ENCODE results near the gene IGFBPL1.
"Not testable (repeated sequence)": the region's sequence is repeated elsewhere in the genome, so short reads cannot be mapped to it uniquely, and the experiment has no call there.

IGFBPL1 gene, protein sequence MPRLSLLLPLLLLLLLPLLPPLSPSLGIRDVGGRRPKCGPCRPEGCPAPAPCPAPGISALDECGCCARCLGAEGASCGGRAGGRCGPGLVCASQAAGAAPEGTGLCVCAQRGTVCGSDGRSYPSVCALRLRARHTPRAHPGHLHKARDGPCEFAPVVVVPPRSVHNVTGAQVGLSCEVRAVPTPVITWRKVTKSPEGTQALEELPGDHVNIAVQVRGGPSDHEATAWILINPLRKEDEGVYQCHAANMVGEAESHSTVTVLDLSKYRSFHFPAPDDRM

GRCh38 chr9:38423973-38424843 is at the start of gene IGFBPL1:
TSS of gene IGFBPL1 (minus strand) at chr9:38424454. CDS start at chr9:38424424, 30 bp downstream.
- DNase-seq, result peak; percentile 33 to 79 (median 73)

DNA sequence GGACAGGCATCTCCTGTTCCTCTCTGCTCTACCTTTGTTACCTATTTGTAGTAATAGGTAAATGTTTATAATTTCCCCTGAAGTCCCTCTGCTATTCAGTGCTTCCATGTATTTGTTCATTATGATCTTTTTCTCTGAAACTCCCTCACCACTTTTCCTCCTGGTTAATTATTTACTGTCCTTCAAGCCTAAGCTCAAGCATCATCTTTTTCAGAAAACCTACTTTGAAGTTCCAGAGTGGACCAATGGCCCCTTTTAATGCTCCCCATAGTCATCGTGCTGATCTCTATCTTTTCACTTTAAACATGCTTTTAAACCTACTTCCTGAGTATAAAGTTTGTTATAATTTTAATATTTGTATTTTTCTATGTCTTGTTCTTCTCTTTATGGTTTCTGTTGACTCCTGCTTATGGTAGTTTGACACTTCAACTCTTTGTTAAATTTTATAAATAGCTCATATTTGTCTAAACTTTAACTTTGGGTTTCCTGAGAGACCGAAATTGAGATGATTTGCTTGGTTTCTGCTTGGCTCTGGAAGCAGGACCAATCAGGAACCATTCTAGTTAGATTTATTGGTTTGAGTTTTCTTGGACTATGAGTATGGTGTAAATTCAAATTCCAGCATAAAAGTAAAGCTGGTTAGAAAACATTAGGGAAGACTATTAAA is 48.5 kb upstream of the IGFBPL1 start:
- not testable (repeated sequence) for DNase-seq

DNA sequence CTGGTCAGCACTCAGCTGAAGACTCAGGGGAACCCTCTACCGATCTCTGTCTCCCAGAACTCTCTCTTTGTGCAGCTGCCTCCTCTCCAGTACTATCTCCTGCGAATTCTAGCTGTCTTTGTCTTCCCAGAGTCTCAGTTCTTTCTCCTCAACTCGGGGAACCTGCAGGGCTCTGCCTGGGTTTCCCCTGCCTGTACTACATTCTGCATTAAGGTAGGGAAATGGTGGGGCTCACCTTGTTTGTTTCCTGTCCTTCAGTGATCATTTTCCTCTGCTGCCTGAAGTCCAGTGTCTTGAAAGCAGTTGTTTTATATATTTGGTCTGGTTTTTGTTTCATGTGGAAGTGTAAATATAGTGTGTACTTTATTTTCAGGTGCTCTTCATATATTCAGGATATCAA is 43.1 kb upstream of the IGFBPL1 start:
- DNase-seq, result peak in 2 of 3 experiments; percentile 6 to 10

DNA sequence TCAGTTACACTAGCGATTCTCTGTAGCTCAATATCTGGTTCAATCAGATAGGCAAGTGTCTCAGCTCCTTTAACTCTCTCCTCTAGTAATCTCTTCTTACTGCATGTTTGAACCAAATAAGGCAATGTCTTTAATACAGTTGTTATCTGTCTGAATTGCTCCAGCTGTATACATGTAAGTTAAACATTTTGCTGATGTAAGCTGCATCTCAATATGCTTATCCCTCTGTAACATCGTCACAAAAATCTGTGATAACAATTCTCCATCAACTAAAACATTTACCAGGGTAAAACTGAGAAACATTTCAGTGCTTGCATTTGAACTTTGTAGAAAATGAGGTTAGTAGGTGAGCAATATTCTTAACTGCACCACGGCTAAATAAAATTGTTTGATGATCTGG is 29.6 kb upstream of the IGFBPL1 start:
- DNase-seq, result no peak

DNA sequence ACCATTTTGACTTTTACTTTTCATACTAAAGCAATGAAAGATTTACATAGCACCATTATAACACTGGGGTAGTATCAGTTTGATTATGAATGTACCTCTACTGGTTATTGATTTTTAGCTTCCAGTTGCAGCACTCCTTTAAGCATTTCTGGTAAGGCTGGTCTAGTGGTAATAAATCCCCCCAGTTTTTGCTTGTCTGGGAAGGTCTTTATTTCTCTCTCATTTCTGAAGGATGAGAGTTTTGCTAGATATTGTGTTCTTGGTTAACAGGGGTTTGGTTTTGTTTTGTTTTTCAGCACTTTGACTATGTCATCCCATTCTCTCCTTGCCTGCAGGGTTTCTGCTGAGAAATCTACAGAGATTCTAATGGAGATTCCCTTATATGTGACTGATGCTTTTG is 26.9 kb upstream of the IGFBPL1 start:
- DNase-seq, result no peak

DNA sequence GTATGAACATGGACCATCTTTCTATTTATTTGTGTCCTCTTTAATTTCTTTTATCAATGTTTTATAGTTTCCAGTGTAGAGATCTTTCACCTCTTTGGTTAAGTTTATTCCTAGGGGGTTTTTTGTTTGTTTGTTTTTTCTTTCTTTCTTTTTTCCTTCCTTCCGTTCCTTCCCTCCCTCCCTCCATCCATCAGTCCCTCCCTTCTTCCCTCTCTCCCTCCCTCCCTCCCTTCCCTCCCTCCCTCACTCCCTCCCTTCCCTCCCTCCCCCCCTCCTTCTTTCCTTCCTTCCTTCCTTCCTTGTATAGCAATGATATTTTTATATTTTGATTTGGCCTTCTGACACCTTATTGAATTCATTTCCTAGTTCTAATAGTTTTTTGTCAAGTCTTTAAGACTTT is 23.4 kb upstream of the IGFBPL1 start:
- DNase-seq, result no peak

DNA sequence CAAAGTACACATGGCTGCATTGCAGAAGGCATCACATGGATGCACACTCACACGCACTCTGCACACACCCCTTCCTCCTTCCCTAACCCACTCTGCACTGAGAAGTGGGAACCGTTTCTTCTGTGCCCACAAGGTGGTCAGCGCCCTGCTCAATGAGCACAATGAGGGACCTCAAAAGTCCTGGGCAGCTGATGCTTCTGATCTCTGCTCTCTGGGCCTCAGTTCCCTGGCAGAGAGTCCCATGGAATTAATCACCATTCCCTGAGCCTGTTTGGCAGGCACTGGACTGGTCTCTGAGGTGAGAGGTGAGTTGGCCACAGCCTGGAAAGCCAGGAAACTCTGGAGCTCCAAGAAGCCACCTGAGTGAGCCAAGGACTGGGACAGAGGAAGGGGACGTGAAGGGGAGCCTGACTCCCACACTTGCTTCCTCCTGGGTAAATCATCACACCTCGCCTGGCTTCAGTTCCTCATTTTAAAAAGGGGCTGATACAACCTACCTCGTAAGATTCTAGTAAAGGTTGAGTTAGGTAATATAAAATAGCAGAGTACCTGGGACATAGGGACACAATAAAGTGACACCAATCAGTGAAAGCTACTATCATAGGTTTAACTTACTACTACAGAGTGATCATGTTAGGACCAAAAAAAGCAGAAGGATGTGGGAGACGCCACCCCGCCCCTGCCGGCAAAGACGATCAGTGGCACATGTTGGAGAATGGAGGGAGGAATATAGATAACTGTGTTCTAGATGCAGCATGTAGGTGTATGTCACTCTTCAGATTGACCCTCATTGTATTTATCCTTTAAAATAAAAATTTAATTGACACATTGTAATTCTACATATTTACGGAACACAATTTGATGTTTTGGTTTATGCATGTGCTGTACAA is 21.1 kb upstream of the IGFBPL1 start:
- no peak for DNase-seq

- DNase-seq, result no peak
Observed at GRCh38 chr9:38443597-38443996, 19.3 kb upstream of the IGFBPL1 start.

DNA sequence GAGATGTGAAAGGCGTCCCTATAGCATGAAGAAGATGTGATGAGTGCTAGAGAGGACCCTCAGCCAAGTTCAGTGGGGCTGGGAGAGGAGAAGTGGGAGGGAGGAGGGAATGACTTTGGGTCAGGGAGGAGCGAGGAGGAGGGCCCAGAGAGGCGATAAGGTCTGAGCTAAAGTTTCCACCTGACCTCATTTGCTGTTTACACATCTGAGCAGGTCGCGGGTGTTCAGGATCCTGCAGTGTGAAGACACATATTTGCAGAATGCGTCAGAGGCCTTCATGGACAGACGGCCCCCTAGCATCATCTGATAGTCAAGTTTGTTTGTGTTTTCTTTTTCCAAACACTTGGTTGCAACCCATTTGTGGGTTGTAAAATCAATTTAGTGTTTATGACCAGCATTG is 18.9 kb upstream of the IGFBPL1 start:
- DNase-seq, result peak in 1 of 3 experiments; percentile 0

DNA sequence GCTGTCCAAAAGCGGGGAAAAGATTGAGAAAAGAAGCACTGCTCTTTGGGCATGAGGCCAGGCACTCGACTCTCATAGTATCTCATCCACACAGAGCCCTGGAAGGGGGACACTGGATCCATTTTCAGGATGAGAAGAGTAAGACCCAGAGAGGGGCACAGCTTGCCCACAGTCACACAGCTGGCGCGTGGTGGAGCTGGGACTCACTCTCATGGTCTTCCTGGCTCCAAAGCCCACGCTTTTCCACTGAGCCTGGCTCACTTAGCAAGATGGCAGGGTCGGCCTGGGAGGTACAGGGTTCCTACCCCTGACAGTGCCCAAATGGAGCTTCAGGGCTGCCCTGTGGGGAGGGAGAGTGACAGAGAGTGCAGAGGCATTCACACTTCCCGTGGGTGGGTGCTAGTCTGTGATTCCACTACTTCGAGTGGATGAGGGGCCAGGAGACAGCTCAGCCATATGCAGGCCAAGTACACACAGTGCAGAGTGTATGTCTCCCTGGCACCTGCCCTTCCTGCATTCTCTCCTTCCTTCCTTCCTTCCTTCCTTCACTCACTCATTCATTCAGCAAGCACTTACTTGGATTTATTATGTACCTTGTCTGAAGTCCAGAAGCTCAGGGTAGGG is 18.3 kb upstream of the IGFBPL1 start:
- DNase-seq, result no peak

GRCh38 chr9:38441347-38442085 is 17.3 kb upstream of the IGFBPL1 start:
- no peak for DNase-seq

- DNase-seq, result no peak
Observed at GRCh38 chr9:38440516-38440915, 16.3 kb upstream of the IGFBPL1 start.

DNA sequence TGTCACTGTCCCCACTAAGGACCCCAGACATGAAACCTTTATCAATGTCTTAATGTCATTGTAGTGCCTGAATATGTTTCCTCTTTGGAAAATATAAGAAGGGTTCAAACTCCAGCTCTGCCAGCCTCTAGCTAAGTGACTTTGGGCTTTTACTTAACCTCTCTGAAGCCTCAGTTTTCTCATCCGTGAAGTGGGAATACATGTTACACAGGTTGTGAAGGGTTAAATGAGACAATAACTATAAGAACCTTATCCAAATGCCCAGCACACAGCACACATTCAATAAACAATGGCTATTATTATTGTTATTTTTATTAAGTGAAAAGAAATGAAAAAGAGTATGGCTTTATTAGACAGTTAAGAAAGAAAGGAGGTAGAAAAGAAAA is 15.7 kb upstream of the IGFBPL1 start:
- no peak for DNase-seq

DNA sequence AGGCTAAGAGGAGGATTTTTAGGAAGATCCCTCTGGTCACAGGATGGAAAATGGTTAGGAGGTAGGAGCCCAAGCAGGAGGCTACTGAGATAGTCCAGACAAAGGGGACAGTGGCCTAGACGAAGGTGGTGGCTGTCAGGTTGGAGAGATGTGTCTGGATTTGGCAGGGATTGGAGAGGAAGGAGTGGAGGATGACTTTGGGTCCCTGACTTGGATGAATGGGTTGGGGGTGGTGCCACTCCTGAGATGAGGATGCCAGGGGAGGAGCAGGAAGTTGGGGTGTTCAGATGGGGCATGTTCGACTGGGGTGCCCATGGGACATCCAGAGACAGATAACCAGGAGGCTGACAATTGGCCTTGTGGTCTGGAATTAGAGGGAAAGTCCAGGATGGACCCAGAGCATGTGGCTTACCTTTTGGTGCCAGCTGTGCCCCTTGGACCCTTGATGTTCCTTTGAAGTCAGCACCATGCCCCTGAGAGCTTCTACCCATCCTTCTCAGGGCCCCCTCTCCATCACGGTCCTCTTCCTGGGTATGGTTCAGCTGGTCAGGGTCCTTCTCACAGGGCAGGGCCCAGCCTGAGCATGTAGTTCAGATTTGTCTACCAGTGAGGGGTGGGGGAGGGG is 15.1 kb upstream of the IGFBPL1 start:
- DNase-seq, result no peak

DNA sequence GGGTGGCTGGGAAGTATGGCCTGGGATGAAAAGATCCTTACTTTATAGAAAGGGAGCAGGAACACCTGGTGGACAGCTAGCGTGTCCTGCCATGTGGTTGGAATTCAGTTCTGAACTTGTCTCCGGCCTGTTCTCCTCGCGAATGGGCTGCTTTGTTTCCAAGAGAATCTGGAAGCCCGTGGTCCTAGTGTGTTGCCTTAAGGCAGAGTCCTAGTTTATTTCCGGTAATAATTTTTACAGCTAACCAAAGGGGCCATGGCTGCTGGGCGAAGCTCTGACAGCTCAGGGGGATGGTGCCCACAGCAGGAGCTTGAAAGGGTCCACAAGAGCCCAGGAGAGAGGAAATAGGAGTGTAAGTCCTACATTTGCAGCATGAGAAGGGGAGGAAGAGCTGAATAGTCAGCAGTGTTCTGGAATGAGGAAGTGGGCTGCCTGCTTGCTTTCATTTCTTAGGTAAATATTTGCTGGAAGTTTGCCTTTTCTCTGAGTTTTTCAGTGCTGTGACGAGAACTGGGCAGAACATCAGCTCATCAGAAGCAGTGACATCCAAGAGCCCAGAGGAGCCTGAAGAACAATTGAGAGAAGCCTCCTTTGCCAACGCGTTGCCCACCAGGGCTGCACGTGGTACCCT is 13.1 kb upstream of the IGFBPL1 start:
- DNase-seq, result no peak

DNA sequence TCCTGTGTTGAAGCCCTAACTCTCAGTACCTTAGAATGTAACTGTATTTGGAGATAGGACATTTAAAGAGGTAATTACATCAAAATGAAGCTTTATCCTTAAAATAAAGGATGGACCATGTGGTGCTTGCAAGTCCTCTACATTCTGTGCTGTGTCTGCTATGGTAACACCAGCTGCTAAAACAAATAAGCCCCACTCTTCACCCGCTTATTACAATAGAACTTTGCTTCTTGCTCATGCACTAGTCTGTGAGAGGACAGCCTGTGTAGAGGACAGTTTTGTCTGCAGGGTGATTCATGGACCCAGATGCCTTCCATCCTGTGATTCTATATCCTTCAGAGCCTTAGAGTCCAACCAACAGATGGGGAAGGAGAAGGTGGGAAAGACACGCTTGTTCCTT is 12.5 kb upstream of the IGFBPL1 start:
- DNase-seq, result no peak

GRCh38 chr9:38435521-38435920 is 11.3 kb upstream of the IGFBPL1 start:
- DNase-seq, result no peak

GRCh38 chr9:38434853-38435252 is 10.6 kb upstream of the IGFBPL1 start:
- DNase-seq, result no peak

DNA sequence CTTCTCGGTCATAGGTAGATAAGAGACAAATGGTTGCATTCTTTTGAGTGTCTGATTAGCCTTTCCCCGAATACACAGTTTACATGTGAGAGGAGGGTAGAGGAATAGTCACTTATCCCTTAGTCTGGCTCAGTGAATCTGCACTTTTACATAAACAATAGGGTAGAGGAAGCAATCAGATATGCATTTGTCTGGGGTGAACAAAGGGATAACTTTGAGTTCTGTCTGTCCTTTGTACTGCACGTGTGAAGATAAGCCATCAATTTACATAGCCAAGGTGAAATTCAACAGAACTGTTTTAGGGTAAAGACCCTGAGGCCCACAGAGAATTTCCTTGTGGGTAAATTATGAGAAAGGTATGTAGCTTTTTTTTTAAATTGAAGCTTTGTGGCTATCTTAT is 10.1 kb upstream of the IGFBPL1 start:
- DNase-seq, result no peak

GRCh38 chr9:38432922-38433510 is 8.8 kb upstream of the IGFBPL1 start:
- DNase-seq, result peak in 2 of 3 experiments; percentile 43 to 54
